Urinary bladder (tissue), 4 donors: Measurements from ENCODE around the gene WDR88. TPM values are rescaled to one million over a fixed set of nuclear protein-coding genes. Genes with fewer than 3 reads are reported as not detected.
"Not testable (repeated sequence)": the region's sequence is repeated elsewhere in the genome, so short reads cannot be mapped to it uniquely, and the experiment has no call there.

ENCODE experiments used
- DNase-seq: peaks from one replicate; pipeline ENCODE4 v3.0.0-alpha.2; 2015; ENCODE audit errors: extremely low spot score
- H3K27ac ChIP-seq: one replicate; pipeline ENCODE4 v1.5.1; 2013; ENCODE audit warnings: low read depth, mild to moderate bottlenecking, moderate library complexity
- H3K36me3 ChIP-seq: one replicate; pipeline ENCODE4 v1.6.1; 2013; ENCODE audit warnings: mild to moderate bottlenecking, moderate library complexity; ENCODE audit not compliant: insufficient read depth
- H3K4me1 ChIP-seq: one replicate; pipeline ENCODE4 v1.6.1; 2013; ENCODE audit warnings: mild to moderate bottlenecking, moderate library complexity; ENCODE audit not compliant: insufficient read depth
- H3K4me3 ChIP-seq: one replicate; pipeline ENCODE4 v1.5.1; 2013; ENCODE audit warnings: low read depth, low read length
- WGBS: extraction: QIAGEN DNeasy Blood & Tissue Kit; methylation state at CpG from one replicate; pipeline ENCODE4 v1.1.7; 2013; 5-methylcytosine and 5-hydroxymethylcytosine counted together
- polyA plus RNA-seq: library from polyadenylated mRNA; stranded (reverse); fragments of 200-250 nt; gene quantifications from one replicate; pipeline ENCODE4 v1.2.3, GENCODE V29; 2013
- total RNA-seq: library from RNA; depleted of rRNA; stranded (reverse); fragments of >200 nt; gene quantifications from one replicate; pipeline ENCODE4 v1.2.3, GENCODE V29; 2014
- donor health status: healthy with polysubstance abuse.
- donor health status: healthy.

WDR88 gene
- total and polyA plus RNA-seq, 2 donors = not detected

DNA sequence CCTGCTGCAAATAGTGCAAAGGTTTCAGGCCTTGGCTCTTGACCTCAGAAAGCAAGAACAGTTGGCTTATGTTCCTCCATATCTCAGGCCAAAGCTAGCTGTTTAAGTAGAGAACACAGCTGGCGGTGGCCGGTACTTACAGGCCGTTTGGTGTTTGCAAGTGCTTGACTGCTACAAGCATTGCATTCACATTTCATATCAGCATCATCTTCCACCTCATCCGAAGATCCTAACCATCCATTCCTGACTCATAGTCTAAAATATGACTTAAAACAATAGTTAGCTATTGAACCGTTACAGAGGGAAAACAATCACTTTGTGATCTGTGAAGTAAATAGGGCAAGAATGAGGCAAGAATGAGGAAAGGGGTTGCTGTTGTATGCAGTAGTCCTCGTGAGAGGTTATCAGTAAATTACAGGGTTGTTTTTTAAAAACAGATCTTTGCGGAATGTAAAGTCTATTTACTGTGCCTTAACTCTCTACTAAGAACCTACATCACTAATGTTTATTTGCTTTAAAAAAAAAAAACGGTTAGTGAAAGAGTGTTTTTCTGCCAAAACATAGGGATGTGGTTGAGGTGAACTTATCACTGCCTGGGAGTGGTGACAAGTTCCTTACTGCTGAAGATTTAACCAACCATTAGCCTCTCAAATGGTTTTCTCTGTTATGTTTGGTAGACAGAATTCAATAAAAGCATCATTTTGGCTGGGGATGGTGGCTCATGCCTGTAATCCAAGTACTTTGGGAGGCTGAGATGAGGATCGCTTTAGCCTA is 21.6 kb upstream of the WDR88 start:
- H3K4me3 ChIP-seq = no peak overlapping the region
- H3K36me3 ChIP-seq = peaks cover 6% of the 10 kb centered on the region
- no peak for DNase-seq
- no peak overlapping the region for H3K27ac ChIP-seq
- 85% methylated on average over 9 of the region's 9 CpGs for whole genome bisulfite sequencing
- H3K4me1 ChIP-seq = no peaks in the 10 kb centered on the region

DNA sequence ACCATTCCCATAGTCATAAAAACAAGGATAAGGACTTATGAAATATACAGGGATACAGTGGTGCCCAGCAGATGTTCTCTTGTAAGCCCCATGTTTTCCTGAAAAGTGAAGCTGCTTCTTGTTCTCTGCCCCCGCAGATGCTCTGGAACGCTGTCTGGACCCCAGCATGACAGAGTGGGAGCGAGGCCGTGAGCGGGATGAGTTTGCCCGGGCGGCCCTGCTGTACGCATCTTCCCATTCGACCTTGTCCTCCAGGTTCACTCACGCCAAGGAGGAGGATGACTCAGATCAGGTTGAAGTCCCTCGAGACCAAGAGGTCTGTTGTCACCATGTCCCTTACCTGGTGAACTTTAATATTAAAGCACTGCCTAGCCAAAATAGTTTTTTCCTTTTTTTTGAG is 20.3 kb upstream of the WDR88 start:
- Histone ChIP-seq H3K4me3 (no peak overlapping the region), H3K27ac (no peak overlapping the region), H3K36me3 (peaks cover 6% of the 10 kb centered on the region), H3K4me1 (no peaks in the 10 kb centered on the region)
- WGBS = 92% methylated on average over 11 of the region's 11 CpGs
- no peak for DNase-seq

DNA sequence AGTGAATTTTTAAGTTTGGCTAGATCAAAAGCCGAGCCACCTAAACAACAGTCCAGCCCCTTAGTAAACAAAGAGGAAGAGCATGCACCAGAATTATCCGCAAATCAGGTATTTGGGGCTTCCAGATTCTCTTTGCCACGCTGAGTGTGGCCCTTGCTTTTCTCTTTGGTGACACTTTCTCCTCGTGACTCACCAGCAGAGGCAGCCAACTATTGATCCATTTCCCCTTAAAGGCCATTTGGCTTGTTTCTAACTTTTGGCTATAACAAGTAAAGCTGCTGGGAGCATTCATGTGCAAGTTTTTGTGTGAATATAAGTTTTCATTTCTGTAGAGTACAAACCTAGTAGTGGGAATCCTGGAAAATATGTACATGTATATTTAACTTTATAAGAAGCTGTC is 17.6 kb upstream of the WDR88 start:
- Histone ChIP-seq H3K4me3 (no peak overlapping the region), H3K36me3 (peaks cover 4% of the 10 kb centered on the region), H3K4me1 (no peaks in the 10 kb centered on the region), H3K27ac (no peak overlapping the region)
- DNase-seq = no peak
- 87% methylated on average over 4 of the region's 4 CpGs for WGBS

DNA sequence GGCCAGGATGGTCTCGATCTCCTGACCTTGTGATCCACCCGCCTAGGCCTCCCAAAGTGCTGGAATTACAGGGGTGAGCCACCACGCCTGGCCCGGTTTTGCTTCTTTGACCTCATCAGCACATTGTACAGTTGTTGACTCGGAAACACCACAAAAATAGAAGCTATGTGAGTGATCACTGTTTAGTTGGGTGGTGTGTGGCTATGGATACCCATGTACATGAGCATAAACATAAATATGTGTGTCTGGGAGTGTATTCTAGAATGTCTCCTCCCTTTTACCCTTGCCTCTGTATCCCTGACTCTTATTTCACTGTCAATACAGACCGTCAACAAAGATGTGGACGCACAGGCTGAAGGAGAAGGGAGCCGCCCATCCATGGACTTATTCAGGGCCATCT is 14.4 kb upstream of the WDR88 start:
- Histone ChIP-seq H3K36me3 (peaks cover 4% of the 10 kb centered on the region), H3K4me3 (no peak overlapping the region), H3K4me1 (no peaks in the 10 kb centered on the region), H3K27ac (no peak overlapping the region)
- no peak for DNase-seq
- WGBS = 90% methylated on average over 8 of the region's 8 CpGs

DNA sequence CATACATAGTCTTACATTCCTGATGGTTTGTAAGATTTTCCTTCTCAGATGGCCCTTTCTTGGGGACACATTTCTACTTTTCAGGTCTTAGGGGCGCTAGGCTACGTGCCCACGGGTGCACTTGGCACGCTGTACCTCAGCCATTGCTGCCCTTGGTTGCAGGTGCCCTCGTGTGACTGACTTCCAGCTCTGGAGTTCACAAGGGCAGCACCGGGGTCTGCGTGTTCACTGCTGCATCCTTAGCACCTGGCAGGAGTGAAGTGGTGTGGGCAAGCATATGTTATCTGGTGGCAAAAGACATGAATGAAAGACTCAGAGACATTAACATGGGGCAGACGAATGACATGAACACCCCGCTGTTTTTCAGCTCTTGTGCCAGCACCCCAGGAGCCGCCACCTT is 13.3 kb upstream of the WDR88 start:
- no peaks in the 10 kb centered on the region for H3K4me1 ChIP-seq
- H3K4me3 ChIP-seq = no peak overlapping the region
- WGBS = 94% methylated on average over 10 of the region's 10 CpGs
- DNase-seq = no peak
- H3K27ac ChIP-seq = no peak overlapping the region
- H3K36me3 ChIP-seq = peaks cover 3% of the 10 kb centered on the region

DNA sequence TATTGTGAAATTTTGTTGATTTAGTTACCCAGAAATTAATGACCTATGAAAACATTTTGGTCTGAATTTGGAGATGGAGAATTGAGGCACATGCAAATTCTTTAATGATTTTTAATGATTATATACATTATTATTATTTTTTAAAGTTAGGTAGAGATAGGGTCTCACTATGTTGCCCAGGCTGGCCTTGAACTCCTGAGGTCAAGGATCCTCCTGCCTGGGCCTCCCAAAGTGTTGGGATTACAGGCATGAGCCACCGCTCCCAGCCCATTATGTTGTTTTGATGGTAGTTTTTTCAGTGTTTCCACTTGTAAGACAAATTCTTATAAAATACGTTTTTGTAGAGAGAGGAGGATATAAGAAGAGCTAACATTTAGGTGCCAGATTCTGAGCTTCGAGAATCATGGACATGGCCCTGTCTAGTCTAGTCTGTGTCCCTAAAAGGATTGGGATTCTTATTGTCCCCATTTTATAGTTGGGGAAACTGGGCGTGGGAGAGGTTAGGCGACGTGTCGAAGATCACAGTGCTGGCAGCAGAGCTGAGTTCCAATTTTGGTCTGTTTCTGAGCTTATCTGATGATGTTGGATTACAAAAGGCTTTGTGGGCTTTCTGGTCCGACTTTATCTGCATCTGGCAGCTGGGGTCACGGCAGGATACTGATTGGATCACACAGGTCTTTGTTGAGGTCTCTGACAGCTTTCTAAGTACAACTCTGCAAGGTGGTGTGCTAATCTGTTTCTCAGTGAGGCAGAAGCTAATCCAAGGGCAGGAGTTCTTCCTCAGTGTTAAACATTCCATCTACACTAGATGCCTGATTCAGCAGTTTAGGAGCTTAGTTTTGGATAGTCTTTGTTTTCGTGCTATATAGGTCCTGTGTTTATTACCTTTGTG is 7.5 kb upstream of the WDR88 start:
- Histone ChIP-seq H3K4me3 (no peak overlapping the region), H3K27ac (no peak overlapping the region), H3K36me3 (peaks cover 2% of the 10 kb centered on the region), H3K4me1 (no peaks in the 10 kb centered on the region)
- DNase-seq = no peak
- WGBS = 66% methylated on average over 10 of the region's 10 CpGs

DNA sequence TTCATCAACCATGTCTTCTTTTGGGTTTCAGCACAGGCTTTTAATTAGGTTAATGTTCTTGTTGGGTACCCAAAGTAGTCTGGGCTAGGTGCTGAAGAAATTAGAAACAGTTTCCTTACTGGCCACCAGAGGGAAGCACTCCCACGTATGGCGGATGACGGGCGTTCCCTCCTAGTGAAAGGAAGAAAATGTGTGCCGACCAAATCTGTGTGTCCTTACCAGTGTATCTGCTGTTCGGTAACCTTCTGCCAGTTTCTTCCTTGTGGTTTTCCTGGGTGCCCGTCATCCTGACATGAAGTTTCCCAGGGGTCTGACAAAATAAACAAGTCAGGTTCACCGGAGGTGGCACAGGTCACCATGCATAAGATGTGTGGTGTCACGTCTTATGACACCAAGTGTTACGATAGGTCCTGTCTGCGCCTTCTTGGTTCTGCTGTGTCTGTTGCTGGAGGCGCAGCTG is 6.0 kb upstream of the WDR88 start:
- Histone ChIP-seq H3K27ac (no peak overlapping the region), H3K4me3 (no peak overlapping the region), H3K4me1 (no peaks in the 10 kb centered on the region), H3K36me3 (peaks cover 4% of the 10 kb centered on the region)
- WGBS = 40% methylated on average over 12 of the region's 12 CpGs
- no peak for DNase-seq

DNA sequence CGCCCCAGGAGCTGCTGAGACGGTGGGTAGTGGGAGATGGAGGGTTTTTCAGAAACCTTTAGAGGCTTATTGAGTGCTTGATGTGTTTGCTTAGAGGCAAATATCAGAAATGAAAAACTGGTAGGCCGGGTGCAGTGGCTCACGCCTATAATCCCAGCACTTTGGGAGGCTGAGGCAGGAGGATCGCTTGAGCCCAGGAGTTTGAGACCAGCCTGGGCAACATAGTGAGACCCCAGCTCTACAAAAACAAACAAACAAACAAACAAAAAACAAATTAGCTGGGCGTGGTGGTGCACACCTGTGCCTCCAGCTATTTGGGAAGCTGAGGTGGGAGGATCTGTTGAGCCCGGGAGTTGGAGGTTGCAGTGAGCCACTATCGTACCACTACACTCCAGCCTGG is 5.2 kb upstream of the WDR88 start:
- 95% methylated on average over 8 of the region's 8 CpGs for WGBS
- not testable (repeated sequence) for H3K27ac ChIP-seq, H3K4me3 ChIP-seq, H3K4me1 ChIP-seq, H3K36me3 ChIP-seq, DNase-seq

DNA sequence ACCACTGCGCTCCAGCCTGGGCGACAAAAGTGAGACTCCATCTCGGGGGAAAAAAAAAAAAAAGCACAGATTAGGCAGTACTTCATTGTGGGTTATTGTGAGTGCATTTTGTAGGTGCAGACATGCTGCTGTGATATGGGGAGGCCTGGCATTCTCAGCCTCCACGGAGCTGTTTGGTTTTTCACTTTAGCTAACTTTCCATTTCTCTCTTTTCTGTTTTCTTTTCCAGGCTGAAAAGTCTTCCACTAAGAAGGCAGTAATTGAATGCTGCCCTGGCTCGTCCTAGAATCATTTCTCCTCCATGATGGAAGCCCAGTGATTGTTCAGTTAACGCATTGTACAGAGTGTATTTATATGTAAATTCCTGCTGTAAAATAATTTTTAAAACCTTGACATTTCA is 2.0 kb upstream of the WDR88 start:
- H3K4me1 ChIP-seq = no peaks in the 10 kb centered on the region
- H3K36me3 ChIP-seq = peaks cover 2% of the 10 kb centered on the region
- no peak overlapping the region for H3K4me3 ChIP-seq
- DNase-seq = no peak
- H3K27ac ChIP-seq = no peak overlapping the region
- 92% methylated on average over 6 of the region's 6 CpGs for WGBS

DNA sequence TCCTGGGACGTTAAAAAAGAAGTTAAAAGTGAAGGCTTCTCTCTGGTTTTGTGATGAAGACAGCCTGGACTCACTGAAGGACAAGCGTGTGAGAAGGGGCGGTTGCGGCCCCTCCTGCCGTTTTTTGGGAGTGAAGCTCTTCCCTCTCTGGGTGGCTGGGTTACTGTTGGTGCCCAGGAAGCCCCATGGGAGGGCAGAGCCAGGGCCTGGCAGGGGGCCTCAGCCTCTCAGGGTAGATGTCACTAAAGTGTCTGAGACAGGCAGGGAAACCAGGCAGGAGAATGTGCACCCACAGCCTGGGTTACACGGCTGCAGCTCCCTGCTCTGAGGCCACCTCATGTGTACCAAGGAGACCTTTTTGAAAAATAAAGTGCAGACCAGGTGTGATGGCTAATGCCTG is 1.5 kb upstream of the WDR88 start:
- DNase-seq = no peak
- Histone ChIP-seq H3K27ac (no peak overlapping the region), H3K4me3 (no peak overlapping the region), H3K36me3 (peaks cover 2% of the 10 kb centered on the region), H3K4me1 (no peaks in the 10 kb centered on the region)
- WGBS = 90% methylated on average over 6 of the region's 6 CpGs

DNA sequence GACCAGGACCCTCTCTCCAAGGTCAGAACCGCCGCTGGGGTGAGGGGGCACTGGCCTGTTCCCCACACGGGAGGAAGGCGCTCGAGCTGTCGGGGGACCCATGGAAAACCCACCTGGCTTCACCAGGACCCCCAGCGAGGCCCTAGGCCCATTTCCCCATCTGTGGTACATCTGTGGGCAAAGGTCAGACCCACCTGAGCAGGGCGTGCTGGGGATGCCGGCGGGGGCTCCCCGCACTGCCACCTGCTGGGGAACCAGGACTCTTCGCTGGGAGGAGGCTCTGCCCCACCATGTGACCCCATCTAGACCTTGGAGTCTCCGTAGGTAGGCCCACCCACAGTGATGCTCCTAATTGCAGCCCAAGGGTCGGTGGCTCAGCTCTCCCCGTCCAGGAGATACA is 511 bp downstream of the WDR88 start:
- H3K4me3 ChIP-seq = no peak overlapping the region

DNA sequence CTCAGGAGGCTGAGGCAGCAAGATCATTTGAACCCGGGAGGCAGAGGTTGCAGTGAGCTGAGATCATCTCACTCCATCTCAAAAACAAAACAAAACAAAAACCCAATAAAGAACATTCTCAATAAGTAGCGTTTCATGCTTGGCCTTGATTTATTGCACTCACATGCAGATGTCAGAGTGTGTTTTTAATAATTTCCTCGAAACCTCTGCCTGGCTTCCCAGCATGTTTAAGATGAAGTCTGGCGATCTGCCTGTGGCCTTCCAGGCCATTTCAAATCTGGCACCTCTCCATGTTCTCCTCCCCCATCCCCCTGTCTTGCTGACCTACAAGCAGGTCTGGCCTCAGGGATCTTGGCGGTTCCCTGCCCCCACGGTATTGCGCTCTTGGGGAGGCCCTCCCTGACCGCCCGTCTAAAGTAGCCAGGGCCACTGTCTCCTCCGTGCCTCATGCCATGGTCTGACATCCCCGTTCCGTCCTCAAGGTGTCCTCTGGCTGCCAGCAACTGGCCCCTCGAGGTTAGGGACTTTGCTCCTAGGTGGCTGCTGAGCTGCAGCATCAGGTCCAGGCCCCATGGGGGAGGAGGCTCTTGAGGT is 1.6 kb downstream of the WDR88 start:
- no peaks in the 10 kb centered on the region for H3K4me1 ChIP-seq
- 38% methylated on average over 13 of the region's 13 CpGs for WGBS
- DNase-seq = no peak
- no peak overlapping the region for H3K27ac ChIP-seq
- H3K4me3 ChIP-seq = no peak overlapping the region
- peaks cover 2% of the 10 kb centered on the region for H3K36me3 ChIP-seq

More for the DNA sequence above, 511 bp downstream of the WDR88 start:
- no peak for DNase-seq
- Histone ChIP-seq H3K4me1 (no peaks in the 10 kb centered on the region), H3K27ac (no peak overlapping the region), H3K36me3 (peaks cover 2% of the 10 kb centered on the region)
- WGBS = 87% methylated on average over 15 of the region's 15 CpGs

DNA sequence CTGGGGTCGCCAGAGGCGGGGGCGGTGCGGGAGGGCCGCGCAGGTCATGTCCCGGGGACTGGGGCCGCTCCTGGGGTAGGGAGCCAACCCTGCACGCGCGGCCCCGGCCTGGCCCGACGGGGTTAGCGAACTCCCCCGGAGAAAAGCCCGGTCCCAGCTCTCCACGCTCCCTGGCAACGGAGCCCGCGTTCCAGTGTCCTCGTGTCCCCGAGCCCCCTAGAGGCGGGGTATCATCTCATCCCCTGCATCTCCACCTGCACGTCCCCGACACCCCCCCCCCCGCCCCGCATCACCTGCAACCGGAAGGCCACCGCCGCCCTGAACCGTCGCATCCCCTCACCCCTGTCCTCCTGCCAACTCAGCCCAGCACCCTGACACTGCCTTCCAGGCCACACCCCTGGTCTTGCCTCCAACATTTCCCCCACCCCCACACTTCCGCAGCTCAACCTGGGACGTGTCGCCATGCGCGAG is 2.7 kb downstream of the WDR88 start:
- Histone ChIP-seq H3K36me3 (peaks cover 2% of the 10 kb centered on the region), H3K4me1 (no peaks in the 10 kb centered on the region), H3K27ac (no peak overlapping the region), H3K4me3 (no peak overlapping the region)
- 13% methylated on average over 38 of the region's 38 CpGs for WGBS
- DNase-seq = no peak
